ENCODE results near the gene BCL7C. TPM values are rescaled to one million over a fixed set of nuclear protein-coding genes. Genes with fewer than 3 reads are reported as not detected.

Gene BCL7C
- 24.4 to 39.0 TPM (median 37.0 TPM) in 5 replicates for total RNA-seq (2022; extraction: Qiagen RNA extraction)

DNA sequence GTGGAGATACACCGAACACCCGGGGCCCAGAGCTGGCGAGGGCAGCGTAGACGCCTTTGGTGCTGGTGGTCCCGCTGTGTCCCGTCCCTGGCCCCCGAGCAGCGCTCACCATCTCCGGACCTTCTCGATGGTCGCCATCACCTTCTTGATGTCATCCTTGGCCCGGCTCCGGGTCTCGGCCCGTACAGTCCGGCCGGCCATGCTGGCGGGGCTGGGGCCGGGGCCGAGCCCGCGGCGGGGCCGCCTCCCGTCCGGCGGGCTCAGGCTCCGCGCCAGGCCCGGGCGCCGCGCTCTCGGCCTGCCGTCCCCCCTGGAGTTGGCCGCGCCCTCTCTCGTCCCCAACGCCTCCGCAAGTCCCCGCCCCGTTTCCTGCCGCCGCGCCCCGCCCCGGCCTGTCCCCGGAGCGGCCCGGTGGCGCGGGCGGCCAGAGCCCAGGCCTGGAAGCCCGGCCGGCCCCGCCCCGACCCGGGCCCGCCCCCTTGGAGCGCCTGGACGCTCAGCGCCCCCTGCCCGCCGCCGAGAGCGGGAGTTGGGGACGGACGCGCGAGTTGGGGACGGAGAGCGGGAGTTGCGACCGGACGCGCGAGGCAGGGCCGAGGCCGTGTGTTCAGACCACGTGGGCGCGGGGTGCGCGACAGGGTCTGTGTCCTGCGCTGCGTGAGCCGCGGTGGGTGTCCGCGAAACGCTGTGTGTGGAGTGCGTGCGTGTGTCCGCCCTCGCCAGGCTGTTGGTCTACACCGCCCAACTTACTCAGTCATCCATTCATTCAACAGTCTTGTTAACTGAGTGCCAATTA is at the start of gene BCL7C:
Gene BCL7C, minus strand, starts transcription at position 334 of the 796 bp plus-strand sequence. Its CDS starts 133 bp downstream, at position 201.

DNA sequence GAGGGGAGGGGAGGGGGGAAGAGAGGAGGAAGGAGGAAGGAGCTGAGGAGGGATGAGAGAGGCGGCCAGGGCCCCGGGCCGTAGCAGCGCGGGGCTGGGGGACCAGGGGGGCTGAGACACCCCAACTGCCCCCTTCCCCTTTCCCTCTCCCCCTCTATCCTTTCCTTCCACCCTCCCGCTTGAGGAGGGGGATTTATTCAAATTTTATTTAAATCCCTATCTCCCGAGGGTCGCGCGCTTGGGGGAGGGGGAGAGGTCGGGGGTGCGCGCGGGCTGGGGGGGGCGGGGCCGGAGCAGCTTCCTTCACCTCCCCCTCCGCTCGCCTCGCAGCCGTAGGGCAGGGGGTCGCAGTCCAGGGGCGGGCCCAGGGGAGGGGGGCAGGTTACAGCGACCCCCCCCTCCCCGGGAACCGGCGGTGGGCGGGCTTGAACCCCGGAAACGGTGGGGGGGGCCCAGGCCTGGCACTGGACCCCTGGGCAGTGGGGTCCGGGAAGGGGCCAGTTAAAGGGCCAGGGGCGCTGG is 29.7 kb upstream of the BCL7C start, which contains the start of gene FBXL19:
Gene FBXL19, plus strand, starts transcription at position 19 of the 522 bp plus-strand sequence. CDS start 2,183 bp downstream, outside the sequence.

DNA sequence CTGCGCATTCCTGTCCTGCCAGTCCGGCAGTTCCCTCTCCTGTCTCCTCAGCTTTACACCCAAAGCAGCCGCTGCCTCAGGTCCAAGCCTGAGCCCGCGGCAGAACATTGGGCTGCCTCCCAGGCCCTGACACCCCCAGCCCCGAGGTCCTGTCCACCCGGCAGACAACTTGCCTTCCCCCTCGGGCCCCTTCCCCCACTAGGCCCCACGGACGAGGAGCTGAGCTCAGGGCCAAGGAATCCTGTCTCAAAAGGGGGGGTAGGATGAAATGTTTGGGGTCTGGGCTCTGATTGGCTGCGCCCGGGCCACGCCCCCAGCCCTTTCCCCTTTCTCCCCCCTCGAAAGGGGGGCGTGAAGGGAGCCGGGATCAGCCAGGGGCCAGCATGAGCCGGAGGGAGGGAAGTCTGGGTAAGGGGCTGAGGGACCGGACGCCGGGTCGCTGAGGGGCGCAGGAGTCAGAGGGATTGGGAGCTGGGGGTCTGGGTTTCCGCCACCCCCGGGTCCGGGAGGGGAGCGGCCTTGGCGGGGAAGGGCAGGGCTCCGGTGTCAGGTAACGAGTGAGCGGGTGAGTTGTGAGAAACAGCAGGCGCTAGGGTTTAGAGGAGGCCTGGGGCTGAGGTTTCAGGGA is 2.5 kb upstream of the BCL7C start, which contains the start of gene CTF1:
Gene CTF1, plus strand, starts transcription at position 354 of the 628 bp plus-strand sequence. Its CDS starts 30 bp downstream, at position 384.

Other genes with a start within 250 kb of the BCL7C start
- gene PRR14, start 243.1 kb downstream of the BCL7C start, total RNA-seq (2022; extraction: Qiagen RNA extraction) = 20.2 to 28.8 TPM (median 25.3 TPM) in 5 replicates
- gene FBRS, start 235.6 kb downstream of the BCL7C start, total RNA-seq (2022; extraction: Qiagen RNA extraction) = 31.5 to 45.5 TPM (median 44.8 TPM) in 5 replicates
- gene SRCAP, start 194.9 kb downstream of the BCL7C start, total RNA-seq (2022; extraction: Qiagen RNA extraction) = 11.0 to 30.6 TPM (median 25.8 TPM) in 5 replicates
- 17.9 to 26.3 TPM (median 23.3 TPM) in 5 replicates for gene PHKG2, start 145.7 kb downstream of the BCL7C start, total RNA-seq (2022; extraction: Qiagen RNA extraction)
- 4.4 to 9.9 TPM (median 9.0 TPM) in 5 replicates for gene CFAP119, start 132.0 kb downstream of the BCL7C start, total RNA-seq (2022; extraction: Qiagen RNA extraction)
- gene RNF40, start 131.8 kb downstream of the BCL7C start, total RNA-seq (2022; extraction: Qiagen RNA extraction) = 74.1 to 90.1 TPM (median 87.1 TPM) in 5 replicates
- gene ZNF629, start 106.9 kb downstream of the BCL7C start, total RNA-seq (2022; extraction: Qiagen RNA extraction) = 15.1 to 17.9 TPM (median 16.2 TPM) in 5 replicates
- 0.09 to 0.18 TPM (median 0.13 TPM) in 5 replicates for gene CTF1, start 2.5 kb upstream of the BCL7C start, total RNA-seq (2022; extraction: Qiagen RNA extraction)
- gene FBXL19, start 29.5 kb upstream of the BCL7C start, total RNA-seq (2022; extraction: Qiagen RNA extraction) = 13.9 to 22.2 TPM (median 20.1 TPM) in 5 replicates
- gene ORAI3, start 55.0 kb upstream of the BCL7C start, total RNA-seq (2022; extraction: Qiagen RNA extraction) = 10.1 to 17.2 TPM (median 14.7 TPM) in 5 replicates
- gene SETD1A, start 63.7 kb upstream of the BCL7C start, total RNA-seq (2022; extraction: Qiagen RNA extraction) = 16.0 to 22.1 TPM (median 21.3 TPM) in 5 replicates
- gene HSD3B7, start 91.1 kb upstream of the BCL7C start, total RNA-seq (2022; extraction: Qiagen RNA extraction) = 13.0 to 16.0 TPM (median 15.0 TPM) in 5 replicates
- gene STX1B, start 116.6 kb upstream of the BCL7C start, total RNA-seq (2022; extraction: Qiagen RNA extraction) = 1.5 to 1.9 TPM (median 1.7 TPM) in 5 replicates
- gene STX4, start 139.5 kb upstream of the BCL7C start, total RNA-seq (2022; extraction: Qiagen RNA extraction) = 60.0 to 76.0 TPM (median 70.3 TPM) in 5 replicates
- gene ZNF668, start 180.2 kb upstream of the BCL7C start, total RNA-seq (2022; extraction: Qiagen RNA extraction) = 11.6 to 22.1 TPM (median 15.2 TPM) in 5 replicates
- gene ZNF646, start 180.3 kb upstream of the BCL7C start, total RNA-seq (2022; extraction: Qiagen RNA extraction) = 7.5 to 12.1 TPM (median 10.1 TPM) in 5 replicates
- gene PRSS53, start 194.9 kb upstream of the BCL7C start, total RNA-seq (2022; extraction: Qiagen RNA extraction) = 1.1 to 3.1 TPM (median 1.4 TPM) in 5 replicates
- 99.7 to 146 TPM (median 144 TPM) in 5 replicates for gene VKORC1, start 200.7 kb upstream of the BCL7C start, total RNA-seq (2022; extraction: Qiagen RNA extraction)
- gene BCKDK, start 214.3 kb upstream of the BCL7C start, total RNA-seq (2022; extraction: Qiagen RNA extraction) = 40.3 to 51.5 TPM (median 48.2 TPM) in 5 replicates
- gene KAT8, start 223.6 kb upstream of the BCL7C start, total RNA-seq (2022; extraction: Qiagen RNA extraction) = 35.4 to 40.3 TPM (median 39.2 TPM) in 5 replicates
- 0.41 to 0.76 TPM (median 0.57 TPM) in 5 replicates for gene PRSS8, start 241.7 kb upstream of the BCL7C start, total RNA-seq (2022; extraction: Qiagen RNA extraction)

Measured in A549 treated with CORT108297 at 1 μM for 4 hours (cell line).